Caco-2 (cell line): ENCODE results near the gene C14orf132. TPM values are rescaled to one million over a fixed set of nuclear protein-coding genes. Genes with fewer than 3 reads are reported as not detected.

Source experiments
- BruUV-seq: library from RNA; stranded (reverse); fragments of 400-500 nt; replicated peaks from 2 replicates; lab custom pipeline; 2021; lab: Mats Ljungman, UMichigan
- CTCF ChIA-PET: fragments of 300-600 bp; sonication (Branson Sonifier 250); formaldehyde crosslinking; loops from one replicate; lab custom pipeline; 2022; ENCODE audit warnings: antibody characterized with exemption; lab: Charles Lee
- POLR2A ChIA-PET: fragments of 300-600 bp; sonication (Branson Sonifier 250); formaldehyde crosslinking; loops from one replicate; lab custom pipeline; 2022; ENCODE audit warnings: antibody characterized with exemption; lab: Charles Lee
- DNase-seq, 2 experiments: peaks; one replicate each; pipeline versions ENCODE4 v3.0.0 to v3.0.0-alpha.2; 2020 to 2022
- H3K27me3 ChIP-seq: replicated peaks from 2 replicates; pipeline ENCODE4 v1.6.0; 2011; ENCODE audit warnings: low read length; ENCODE audit not compliant: control insufficient read depth, insufficient read depth
- H3K36me3 ChIP-seq: 2 replicates; pipeline ENCODE4 v1.5.1; 2011; ENCODE audit warnings: low read length; ENCODE audit not compliant: control insufficient read depth, insufficient read depth
- H3K4me1 ChIP-seq: fragments of 250-450 bp; sonication (Bioruptor Pico); 2 replicates; pipeline ENCODE4 v1.5.1; 2020; ENCODE audit warnings: mild to moderate bottlenecking
- H3K4me3 ChIP-seq: 2 replicates; pipeline ENCODE4 v1.5.1; 2011; ENCODE audit warnings: low read depth, mild to moderate bottlenecking, control low read depth, low read length
- H3K9me3 ChIP-seq: fragments of 250-450 bp; sonication (Bioruptor Pico); 2 replicates; pipeline ENCODE4 v1.5.1; 2020; ENCODE audit warnings: mild to moderate bottlenecking, moderate library complexity
- H3K27ac Mint-ChIP-seq: one replicate; pipeline ENCODE4 v1.8.0; 2022; ENCODE audit warnings: mixed read lengths; ENCODE audit not compliant: unreplicated experiment
- H3K27me3 Mint-ChIP-seq: one replicate; pipeline ENCODE4 v1.8.0; 2022; ENCODE audit warnings: mixed read lengths; ENCODE audit not compliant: insufficient read depth, unreplicated experiment
- H3K36me3 Mint-ChIP-seq: one replicate; pipeline ENCODE4 v1.8.0; 2022; ENCODE audit warnings: mild to moderate bottlenecking, mixed read lengths; ENCODE audit not compliant: insufficient read depth, unreplicated experiment
- H3K4me1 Mint-ChIP-seq: one replicate; pipeline ENCODE4 v1.8.0; 2022; ENCODE audit warnings: low read depth, mixed read lengths; ENCODE audit not compliant: unreplicated experiment
- H3K4me3 Mint-ChIP-seq: one replicate; pipeline ENCODE4 v1.8.0; 2022; ENCODE audit warnings: mild to moderate bottlenecking, moderate library complexity, mixed read lengths; ENCODE audit not compliant: unreplicated experiment
- H3K9me3 Mint-ChIP-seq: one replicate; pipeline ENCODE4 v1.8.0; 2022; ENCODE audit warnings: mixed read lengths; ENCODE audit not compliant: unreplicated experiment
- intact Hi-C: fragments of 100-400 bp; cut with micrococcal nuclease; formaldehyde crosslinking; loops from one replicate; pipeline ENCODE4 v1.10.0; 2022; ENCODE audit not compliant: unreplicated experiment
- total RNA-seq: library from RNA; stranded (reverse); gene quantifications from 2 replicates; pipeline ENCODE4 v1.2.3, GENCODE V29; 2022
- TF ChIP-seq, protein P1 (sequence below), 2 experiments: fragments of 200-600 bp in 1 of 2; IDR thresholded peaks; 1 replicate in 1 of 2; 2 replicates in 1 of 2; pipeline versions ENCODE4 v1.5.1 to v1.8.0; 2011 to 2022; ENCODE audit warnings: antibody characterized with exemption in 1 of 2, control low read depth in 1 of 2, inconsistent platforms in 1 of 2, low read depth in 1 of 2, low read length in 1 of 2, mild to moderate bottlenecking in 1 of 2, moderate library complexity in 1 of 2; ENCODE audit not compliant: insufficient read depth in 1 of 2, severe bottlenecking in 1 of 2, unreplicated experiment in 1 of 2

Gene C14orf132
- total RNA-seq, 1 experiment from 2014 or later, result 0.20 TPM

- no peaks in the 10 kb centered on the region for H3K27me3 ChIP-seq
- ChIA-PET POLR2A (no interaction called here), CTCF (no interaction called here)
- H3K9me3 ChIP-seq, result no peaks in the 10 kb centered on the region
- H3K27ac Mint-ChIP-seq, result no peak overlapping the region
- peaks cover 24% of the 10 kb centered on the region for H3K9me3 Mint-ChIP-seq
- no peaks in the 10 kb centered on the region for H3K36me3 Mint-ChIP-seq
- no peaks in the 10 kb centered on the region for H3K36me3 ChIP-seq
- no peak overlapping the region for H3K4me3 ChIP-seq
- BruUV-seq, result no TSS peak
- H3K4me1 Mint-ChIP-seq, result peaks cover 6% of the 10 kb centered on the region
- DNase-seq, result no peak
- no peaks in the 10 kb centered on the region for H3K4me1 ChIP-seq
- intact Hi-C loops, result loop anchor here (1.0 kb wide), 1 partner anchor 146 kb away; no protein-coding TSS in a partner anchor
- no peak overlapping the region for H3K4me3 Mint-ChIP-seq
- TF ChIP-seq, protein P1, sequence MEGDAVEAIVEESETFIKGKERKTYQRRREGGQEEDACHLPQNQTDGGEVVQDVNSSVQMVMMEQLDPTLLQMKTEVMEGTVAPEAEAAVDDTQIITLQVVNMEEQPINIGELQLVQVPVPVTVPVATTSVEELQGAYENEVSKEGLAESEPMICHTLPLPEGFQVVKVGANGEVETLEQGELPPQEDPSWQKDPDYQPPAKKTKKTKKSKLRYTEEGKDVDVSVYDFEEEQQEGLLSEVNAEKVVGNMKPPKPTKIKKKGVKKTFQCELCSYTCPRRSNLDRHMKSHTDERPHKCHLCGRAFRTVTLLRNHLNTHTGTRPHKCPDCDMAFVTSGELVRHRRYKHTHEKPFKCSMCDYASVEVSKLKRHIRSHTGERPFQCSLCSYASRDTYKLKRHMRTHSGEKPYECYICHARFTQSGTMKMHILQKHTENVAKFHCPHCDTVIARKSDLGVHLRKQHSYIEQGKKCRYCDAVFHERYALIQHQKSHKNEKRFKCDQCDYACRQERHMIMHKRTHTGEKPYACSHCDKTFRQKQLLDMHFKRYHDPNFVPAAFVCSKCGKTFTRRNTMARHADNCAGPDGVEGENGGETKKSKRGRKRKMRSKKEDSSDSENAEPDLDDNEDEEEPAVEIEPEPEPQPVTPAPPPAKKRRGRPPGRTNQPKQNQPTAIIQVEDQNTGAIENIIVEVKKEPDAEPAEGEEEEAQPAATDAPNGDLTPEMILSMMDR (IDR thresholded peaks at IDR 0.05; ENCODE audit: insufficient read depth in 1 of 2, low read depth in 1 of 2, low read length in 1 of 2, severe bottlenecking in 1 of 2, unreplicated experiment in 1 of 2), result no peak
- H3K27me3 Mint-ChIP-seq, result no peaks in the 10 kb centered on the region
These were observed 90.1 kb downstream of the C14orf132 start for GRCh38 chr14:96129128-96129736.

DNA sequence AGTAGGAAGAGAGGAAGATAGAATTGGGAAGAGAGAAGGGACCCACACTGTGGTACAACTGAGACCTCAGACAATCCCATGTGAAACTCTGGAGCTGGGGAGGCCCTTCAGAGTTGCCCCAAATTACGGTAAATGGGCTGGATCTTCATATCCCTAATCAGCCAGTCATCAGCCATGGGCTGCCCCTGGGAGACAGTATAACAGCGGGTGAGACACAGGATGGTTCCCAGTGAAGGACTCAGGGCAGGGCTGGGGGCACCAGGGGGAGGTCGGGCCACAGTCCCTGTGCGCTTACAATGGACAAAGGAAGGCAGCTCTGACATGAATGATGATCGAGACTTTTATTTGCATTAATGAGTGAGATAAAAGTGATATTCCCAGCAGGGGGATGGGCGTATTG, 91.2 kb downstream of the C14orf132 start:
- no peak overlapping the region for H3K4me3 Mint-ChIP-seq

GRCh38 chr14:96130854-96131253, 91.7 kb downstream of the C14orf132 start:
- H3K36me3 ChIP-seq, result no peaks in the 10 kb centered on the region
- TF ChIP-seq, protein P1 (IDR thresholded peaks at IDR 0.05; ENCODE audit: insufficient read depth in 1 of 2, low read depth in 1 of 2, low read length in 1 of 2, severe bottlenecking in 1 of 2, unreplicated experiment in 1 of 2), result no peak
- BruUV-seq, result no TSS peak
- Mint-ChIP-seq H3K27ac (no peak overlapping the region), H3K27me3 (no peaks in the 10 kb centered on the region), H3K9me3 (peaks cover 33% of the 10 kb centered on the region), H3K4me1 (peaks cover 14% of the 10 kb centered on the region), H3K36me3 (no peaks in the 10 kb centered on the region), H3K4me3 (no peak overlapping the region)
- peaks cover 8% of the 10 kb centered on the region for H3K4me1 ChIP-seq
- POLR2A ChIA-PET, result no interaction called here
- no peaks in the 10 kb centered on the region for H3K27me3 ChIP-seq
- intact Hi-C loops, result no loop called here
- no peaks in the 10 kb centered on the region; the same call in 1 of the 2 replicates for H3K9me3 ChIP-seq
- H3K4me3 ChIP-seq, result no peak overlapping the region
- DNase-seq, result no peak
- CTCF ChIA-PET, result interaction anchor here (1.3 kb wide), 1 partner anchor 33 kb away, joined by 4 read pairs; no protein-coding TSS in a partner anchor

More for the DNA sequence above, 91.2 kb downstream of the C14orf132 start:
- Mint-ChIP-seq H3K27me3 (no peaks in the 10 kb centered on the region), H3K9me3 (peaks cover 31% of the 10 kb centered on the region), H3K4me1 (peaks cover 12% of the 10 kb centered on the region), H3K27ac (peak overlapping the region; percentile 43), H3K36me3 (no peaks in the 10 kb centered on the region)
- no peaks in the 10 kb centered on the region for H3K36me3 ChIP-seq
- TF ChIP-seq, protein P1 (IDR thresholded peaks at IDR 0.05; ENCODE audit: insufficient read depth in 1 of 2, low read depth in 1 of 2, low read length in 1 of 2, severe bottlenecking in 1 of 2, unreplicated experiment in 1 of 2), result no peak
- H3K4me1 ChIP-seq, result peaks cover 4% of the 10 kb centered on the region
- no peaks in the 10 kb centered on the region for H3K27me3 ChIP-seq
- no TSS peak for BruUV-seq
- H3K9me3 ChIP-seq, result no peaks in the 10 kb centered on the region; the same call in 1 of the 2 replicates
- intact Hi-C loops, result no loop called here
- no peak for DNase-seq
- H3K4me3 ChIP-seq, result no peak overlapping the region
- CTCF ChIA-PET, result no interaction called here
- POLR2A ChIA-PET, result no interaction called here
